Activated effector memory CD4-positive, alpha-beta T cell treated with Interleukin-2 at 50 U/mL for 16 hours (primary cell): ENCODE data around the gene TRPM2.
"Not testable (repeated sequence)": the region's sequence is repeated elsewhere in the genome, so short reads cannot be mapped to it uniquely, and the experiment has no call there.

ENCODE experiments used
- DNase-seq: peaks from one replicate; pipeline ENCODE4 v3.0.0-alpha.2; 2020

The TRPM2 gene

DNA sequence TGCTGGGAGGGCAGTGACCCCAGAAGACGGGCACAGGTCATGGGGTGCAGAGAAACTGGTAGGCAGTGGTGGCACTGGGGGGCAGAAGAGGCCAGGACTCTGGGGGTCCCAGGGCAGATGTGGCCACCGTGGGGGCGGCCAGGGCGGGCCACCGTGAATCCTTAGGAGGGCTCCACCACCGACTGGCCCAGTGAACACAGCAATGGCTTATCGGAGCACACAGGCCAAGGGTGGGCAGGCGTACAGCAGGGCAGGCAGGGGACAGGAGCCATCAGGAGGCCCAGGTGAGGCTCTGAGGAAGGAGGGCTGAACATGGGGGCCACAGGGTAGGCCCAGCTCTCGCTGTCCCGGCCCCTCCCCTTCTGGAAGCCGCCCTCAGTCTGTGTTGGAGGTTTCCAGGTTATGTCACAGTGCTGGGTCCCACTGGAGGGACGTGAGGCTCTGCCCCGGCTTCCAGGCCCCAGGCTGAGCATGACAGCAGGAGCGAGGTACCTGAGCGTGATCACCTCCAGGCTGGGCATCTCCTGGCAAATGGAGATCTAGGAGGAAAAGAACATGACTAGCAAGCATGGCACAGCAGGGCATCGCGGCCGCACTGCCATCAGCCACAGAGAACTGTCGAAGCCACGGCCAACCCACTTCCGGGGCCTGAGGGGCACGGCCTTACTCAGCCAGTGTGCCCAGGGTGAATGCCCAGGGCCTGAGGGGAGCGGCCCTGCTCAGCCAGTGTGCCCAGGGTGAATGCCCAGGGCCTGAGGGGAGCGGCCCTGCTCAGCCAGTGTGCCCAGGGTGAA, 18.0 kb upstream of the TRPM2 start:
- DNase-seq, result no peak

DNA sequence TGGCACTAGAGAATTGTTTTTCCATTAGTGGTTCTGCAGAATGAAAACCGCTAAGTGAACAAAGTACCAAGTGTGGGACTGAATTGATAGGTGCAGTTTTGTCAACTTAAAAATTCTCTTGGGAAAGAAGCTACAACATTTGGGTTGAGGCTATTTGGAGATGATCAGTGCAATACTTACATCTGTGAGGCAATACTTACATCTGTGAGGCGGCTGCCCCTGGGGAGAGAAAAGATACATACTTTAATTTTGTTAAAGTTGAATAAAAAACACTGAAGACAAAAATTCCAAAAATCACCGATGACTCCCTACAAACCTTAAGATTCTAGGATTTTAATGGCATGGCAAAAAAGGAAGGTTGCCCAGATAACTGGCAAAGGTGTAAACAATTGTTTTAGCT, 16.0 kb upstream of the TRPM2 start:
- DNase-seq, result no peak

DNA sequence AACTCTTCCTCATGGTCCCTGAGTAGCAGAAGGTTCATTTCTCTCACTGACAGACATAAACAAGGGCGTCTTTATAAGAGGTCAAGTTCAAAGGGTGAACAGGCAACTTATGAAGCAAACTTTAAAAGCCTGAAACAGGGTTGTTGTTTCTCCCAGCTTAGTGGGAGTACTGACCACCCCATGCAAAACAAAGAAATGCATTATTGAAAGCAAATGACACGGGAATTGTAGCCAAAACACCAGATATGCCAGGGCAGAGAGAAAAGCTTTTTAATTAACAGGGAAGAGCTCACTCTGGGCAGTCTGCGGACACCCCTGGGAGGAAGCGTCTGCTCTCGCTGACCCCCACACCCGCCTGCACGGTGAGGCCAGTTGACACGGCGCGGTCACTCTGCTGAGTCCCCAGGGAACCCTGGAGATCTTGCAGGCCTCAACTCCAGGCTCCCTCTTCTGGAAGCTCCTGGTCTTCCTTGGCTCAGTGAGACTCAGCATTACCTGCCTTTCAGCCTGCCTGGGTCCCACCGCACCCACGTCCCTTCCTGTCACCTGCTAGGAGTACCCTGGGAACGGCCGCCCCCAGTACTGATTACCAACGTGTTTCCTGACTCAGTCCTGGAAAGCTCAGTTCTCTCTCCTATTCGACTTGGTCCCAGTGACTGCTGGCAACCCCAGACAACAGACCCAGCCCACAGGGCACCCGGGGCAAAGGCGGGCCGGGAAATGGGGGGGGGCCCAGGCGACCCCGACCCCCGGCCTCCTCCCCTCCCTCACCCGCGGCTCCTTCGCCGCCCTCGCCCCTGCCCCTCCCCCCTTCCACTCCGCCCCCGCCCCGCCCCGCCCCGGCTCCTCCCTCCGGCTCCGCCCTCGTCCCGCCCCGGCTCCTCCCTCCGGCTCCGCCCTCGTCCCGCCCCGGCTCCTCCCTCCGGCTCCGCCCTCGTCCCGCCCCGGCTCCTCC, 15.2 kb upstream of the TRPM2 start:
- no peak for DNase-seq

DNA sequence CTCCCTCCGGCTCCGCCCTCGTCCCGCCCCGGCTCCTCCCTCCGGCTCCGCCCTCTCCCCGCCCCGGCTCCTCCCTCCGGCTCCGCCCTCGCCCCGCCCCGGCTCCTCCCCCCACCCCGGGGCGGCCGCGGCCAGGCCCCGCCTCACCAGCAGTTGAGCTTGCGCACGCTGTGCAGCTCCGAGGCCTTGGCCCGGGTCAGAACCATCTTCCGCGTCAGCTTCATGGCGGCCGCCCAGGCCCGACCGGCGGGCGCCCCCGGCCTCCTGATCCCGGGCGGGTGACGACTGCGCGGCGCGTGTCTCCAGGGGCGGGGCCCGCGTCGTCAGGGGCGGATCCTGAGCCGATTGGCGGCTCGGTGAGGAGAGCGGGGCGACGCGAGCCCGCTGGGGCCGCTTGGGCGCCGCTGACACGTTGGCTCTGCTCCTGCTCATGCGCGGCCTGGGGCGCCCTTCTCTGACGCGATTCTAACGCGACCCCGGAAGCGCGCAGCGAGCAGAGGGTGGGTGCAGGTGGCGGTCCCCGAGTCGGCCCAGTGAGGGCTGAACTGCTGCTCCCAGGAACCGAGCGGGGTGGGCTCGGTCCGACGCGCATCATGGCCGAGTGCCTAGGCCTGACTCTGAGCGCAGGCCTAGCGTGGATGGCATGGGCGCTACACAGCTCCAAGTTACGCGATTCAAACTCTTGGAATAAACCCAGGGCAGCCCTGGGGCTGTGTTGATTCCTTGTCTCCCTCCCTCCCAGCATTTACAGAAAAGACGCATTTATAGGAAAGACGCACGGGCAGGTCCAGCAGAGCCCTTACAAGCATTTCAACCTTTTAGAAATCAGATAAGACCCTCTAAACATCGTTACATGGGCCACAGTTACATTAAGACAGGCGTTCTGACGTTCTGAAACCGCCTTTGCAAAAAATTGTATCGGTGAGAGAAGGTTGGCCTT, 14.2 kb upstream of the TRPM2 start, which contains the start of gene CFAP410:
CFAP410 (minus strand) TSS at position 420 of the 940 bp plus-strand sequence; CDS start at position 224, 196 bp downstream.
- peak; percentile 93 for DNase-seq

DNA sequence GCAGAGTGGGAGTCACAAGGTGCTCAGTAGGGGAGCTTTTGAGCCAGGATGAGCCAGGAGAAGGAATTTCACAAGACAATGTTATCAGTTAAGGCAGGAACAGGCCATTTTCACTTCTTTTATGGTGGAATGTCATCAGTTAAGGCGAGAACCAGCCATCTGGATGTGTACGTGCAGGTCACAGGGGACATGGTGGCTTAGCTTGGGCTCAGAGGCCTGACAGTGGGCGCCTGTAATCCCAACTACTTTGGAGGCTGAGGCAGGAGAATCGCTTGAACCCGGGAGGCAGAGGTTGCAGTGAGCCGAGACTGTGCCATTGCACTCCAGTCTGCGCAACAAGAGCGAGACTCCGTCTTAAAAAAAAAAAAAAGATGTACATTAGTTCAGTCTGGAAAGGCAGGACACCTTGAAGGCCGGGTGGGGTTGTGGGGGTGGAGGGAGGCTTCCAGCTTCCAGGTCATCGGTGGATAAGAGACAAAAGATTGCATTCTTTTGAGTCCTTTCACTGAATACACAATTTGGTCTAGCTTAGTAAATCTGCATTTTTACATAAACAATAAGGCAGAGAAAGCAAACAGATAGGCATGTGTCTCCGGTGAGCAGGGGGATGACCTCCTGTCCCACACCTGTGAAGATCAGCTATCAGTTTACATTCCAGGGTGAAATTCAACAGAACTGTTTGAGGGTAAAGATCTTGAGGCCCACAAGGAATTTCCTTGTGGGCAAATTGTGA, 11.5 kb upstream of the TRPM2 start:
- DNase-seq, result not testable (repeated sequence)

DNA sequence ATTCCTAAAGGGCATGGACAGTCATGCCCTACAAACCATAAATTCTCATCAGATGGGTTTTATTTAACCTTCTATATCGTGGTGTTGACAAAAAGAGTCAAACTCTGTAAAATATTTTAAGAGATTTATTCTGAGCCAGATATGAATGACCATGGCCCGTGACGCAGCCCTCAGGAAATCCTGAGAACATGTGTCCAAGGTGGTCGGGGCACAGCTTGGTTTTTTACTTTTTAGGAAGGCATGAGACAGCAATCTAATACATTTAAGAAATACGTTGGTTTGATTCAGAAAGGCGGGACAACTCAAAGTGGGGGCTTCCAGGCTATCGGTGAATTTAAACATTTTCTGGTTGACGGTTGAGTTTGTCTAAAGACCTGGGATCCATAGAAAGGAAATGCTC, 10.4 kb upstream of the TRPM2 start:
- DNase-seq, result not testable (repeated sequence)

DNA sequence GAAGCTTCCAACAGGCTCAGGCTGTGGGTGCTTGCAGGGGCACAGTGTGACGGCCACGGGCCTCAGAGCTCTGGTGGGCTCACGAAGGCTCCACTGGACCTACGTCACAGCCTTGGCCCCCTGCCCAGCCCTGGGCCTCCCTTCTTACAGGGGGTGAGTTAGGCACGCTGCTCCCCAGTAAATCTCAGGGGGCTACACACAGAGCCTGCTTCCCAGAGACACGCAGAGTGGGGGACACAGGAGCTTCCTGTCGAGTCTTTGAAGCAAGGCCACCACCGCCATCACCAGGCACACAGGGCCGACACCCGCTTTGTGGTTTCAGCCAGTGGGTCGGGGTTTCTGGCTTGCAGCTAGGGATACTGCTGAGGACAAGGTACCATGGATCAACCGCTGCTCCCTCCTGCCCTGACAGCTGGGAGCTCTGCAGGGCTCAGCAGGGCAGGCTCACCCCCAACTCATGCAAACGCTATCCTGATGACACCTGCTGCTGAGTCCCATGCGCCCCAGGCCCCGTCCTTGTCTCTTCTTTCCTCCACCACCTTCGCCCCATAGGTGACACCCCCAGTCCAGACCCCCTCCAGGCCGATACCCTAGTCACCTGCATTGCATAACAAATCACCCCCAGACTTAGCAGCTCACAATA, 8.8 kb upstream of the TRPM2 start:
- DNase-seq, result no peak

DNA sequence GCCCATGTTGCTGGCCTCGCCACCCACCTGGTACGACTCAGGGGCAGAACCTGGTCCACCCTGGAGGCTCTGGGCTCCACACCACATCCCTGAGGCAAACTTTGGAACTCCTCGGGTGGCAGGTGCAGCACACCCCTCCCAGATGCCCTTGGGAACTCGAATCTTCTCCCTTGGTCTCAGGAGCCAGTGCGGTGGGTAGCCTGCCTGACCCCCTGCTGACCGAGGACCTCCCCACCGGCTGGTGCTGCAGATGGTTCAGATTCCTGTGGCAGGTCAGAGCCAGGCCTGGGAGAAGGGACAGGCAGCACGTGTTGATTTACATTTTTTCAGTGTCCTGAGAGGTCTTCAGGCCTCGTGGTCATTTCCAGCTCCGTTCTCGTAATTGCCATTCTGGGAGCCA, 7.9 kb upstream of the TRPM2 start:
- no peak for DNase-seq

DNA sequence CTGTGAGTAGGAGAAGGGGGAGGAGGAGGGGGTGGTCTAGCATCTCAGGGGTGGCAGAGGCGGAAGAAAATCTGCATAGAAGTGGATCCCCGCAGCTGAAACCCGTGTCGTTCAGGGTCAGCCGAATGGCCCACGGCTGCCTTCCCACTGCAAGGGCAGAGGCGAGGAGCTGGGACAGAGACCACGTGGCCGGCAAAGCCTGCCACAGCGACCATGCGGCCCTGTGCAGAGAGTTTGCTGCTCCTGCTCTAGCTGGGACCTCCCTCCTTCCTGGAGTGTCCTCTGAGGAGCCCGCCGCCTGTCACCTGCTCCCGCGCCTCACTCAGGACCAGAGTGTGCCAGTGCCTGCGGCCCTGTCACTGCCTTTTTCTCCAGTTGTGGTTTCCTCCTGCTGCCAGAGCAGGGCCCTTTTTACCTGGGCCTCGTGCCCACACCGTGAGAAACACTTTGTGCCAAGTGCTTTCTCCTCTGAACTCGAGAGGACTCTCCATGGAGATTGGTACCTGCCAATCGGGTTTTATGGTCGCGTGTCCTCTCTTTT, 5.4 kb upstream of the TRPM2 start:
- no peak for DNase-seq

DNA sequence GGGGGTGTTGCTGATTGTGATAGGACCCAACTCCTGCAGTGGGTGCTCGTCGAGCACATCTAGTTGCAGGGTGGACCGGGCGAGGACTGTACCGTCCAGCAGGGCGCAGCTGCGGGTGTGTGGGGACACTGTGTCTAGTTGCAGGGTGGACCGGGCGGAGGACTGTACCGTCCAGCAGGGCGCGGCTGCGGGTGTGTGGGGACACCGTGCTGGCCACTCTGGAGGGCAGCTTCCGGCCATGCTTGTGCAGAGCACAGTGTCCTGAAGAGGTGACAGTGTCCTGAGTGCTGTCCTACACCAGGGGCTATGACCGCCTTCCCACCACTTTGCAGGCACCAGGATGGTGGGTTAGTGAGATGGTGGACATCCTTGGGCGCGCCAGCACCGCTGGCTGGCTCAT, 4.6 kb upstream of the TRPM2 start:
- no peak for DNase-seq

DNA sequence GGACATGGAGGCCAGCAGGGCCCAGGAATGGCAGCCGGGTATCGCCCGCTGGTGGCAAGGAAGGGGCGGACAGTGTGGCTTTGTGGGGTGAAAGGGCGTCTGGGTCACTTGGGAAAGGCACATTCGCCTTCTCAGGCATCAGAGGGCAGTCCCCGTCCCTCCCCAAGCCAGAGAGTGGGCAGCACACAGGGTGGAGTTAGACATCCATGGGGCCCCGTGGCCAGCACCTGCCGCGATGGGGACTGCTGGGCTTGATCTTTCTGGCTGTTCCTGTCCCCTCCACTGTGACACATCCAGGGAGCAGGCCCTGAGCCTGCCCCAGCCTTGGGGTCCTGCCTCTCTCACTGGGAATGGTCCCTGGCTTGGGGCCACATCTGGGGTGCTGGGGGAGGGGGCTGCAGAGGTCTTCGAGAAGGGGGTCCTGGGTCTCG, 4.0 kb upstream of the TRPM2 start:
- no peak for DNase-seq

DNA sequence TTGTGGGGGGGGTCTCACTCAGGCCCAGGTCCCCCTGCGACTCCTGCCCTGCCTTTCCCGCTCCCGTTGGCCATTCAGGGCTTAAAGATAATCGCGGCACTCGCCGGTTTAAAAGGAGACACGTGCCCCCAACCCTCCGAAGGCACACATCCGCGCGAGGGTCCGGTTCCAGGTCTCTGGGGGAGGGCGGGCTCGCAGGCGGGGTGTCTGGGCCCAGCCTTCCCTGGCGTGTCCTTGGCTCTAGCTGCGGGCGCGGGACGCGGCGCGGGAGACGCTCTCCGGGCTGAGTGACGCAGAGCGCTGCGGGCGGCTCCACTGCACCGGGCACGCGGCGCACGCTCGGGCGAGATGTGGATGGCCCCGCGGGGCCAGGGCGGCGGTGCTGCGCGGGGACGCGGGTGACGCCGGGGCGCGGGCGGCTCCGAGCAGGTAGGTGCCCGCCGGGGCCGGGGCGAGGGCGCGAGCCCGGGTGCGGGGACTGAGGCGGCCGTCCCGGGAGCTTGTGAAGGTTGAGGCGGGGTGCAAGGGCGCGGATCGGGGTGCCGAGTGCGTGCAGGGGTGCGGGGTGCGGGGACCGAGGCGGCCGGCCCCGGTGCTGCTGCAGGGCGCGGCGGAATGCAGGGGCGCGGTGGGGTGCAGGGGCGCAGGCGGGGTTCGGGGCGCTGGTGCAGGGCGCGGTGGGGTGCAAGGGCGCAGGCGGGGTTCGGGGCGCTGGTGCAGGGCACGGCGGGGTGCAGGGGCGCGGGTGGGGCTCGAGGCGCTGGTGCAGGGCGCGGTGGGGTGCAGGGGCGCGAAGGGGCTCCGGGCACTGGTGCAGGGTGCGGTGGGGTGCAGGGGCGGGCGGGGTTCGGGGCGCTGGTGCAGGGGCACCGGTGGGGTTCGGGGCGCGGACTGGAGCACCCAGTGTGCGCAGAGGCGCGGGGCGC, 3.3 kb upstream of the TRPM2 start:
- no peak for DNase-seq

DNA sequence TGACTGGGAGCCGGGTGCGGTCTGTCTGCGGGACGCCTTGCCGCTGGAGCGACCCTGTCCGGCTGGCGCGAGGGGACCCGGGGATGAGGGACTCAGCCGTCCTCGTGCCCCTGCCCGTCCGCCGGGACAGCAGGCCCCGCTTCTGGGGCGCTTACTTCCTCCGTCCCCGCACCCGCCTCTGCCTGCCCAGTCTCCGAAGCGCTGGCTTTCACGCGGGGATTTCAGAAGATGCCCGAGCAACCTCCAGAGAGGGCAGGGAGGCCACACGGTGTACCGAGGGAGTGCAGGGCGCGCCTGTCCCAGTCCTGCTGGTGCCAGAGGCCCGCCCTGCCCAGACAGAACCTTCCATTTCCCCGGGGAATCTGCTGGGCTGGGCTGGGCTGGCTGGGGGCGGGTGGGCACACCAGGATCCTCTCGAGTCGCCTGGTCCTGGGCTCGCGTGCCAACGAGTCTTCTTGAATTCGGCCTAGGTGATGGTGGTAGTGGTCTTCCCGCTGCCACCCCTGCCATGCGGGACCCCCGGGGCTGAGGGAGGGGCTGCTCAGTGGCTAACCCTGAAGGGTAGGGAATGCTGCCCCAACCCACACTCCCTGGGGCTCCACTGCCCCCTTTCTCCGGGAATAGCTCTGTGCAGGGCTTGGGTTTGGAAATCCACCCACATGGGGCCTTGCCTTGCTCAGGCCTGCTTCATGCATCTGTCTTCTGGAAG, 2.5 kb upstream of the TRPM2 start:
- no peak for DNase-seq

DNA sequence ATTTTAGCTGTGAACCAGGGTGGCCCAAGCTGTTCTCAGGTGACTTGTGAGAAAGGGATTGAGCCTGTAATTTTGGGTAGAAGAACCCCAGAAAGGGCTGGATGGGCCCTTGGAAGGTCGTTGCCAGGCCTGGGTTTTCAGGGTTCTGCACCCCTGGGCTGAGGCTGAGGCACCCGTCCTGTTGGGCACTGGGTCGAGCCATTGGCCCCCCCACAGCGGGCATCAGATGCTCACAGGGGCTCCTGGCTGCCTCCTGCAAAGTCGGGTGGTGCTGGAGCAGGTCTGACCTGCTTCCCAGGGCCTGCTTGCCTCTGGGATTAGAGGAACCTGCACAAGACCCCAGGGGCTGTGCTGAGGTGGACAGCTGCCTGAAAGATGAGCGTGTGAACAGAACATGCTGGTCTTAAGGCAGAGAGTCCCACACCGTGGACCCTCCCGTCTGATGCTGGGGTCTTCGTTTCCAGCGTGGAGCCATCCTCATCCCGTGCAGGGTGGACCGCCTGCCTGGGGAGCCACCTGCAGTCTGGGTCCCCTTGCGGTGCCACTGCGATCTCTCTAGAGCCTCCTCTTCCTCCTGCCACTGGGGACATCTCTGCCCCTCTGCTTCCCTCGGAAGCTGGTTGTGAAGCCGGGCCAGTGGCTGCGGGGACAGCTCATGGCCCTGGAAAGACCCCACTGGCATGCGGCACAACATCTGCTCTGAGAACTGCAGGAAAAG, 1.7 kb upstream of the TRPM2 start:
- no peak for DNase-seq

DNA sequence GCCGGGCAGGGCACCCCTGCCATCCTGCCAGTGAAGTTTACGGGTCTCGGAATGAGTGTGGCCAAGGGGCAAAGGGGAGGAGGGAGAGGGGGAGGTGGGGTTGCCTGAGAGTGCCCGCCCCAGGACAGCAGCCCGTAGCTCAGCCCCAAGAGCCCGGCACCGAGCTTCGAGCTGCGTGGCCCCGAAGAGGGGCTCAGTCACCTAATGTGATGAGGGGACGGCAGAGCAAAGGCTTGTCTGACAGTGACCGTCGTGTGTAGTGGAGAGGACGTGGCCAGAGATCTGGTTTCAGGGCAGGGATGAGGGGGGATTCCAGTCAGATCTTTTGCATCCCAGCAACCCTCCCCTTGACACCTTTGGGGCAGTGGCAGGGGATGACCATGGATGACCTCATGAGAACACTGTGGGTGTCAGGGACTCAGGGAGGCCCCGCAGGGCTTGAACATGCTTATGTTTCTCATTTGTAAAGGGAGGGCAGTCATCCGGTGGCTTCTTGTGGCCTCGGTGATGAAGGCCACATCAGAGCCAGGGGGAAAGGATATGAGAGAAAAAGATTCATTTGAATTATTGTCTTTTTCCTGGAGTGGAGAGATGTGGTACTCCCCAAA, 1.1 kb upstream of the TRPM2 start:
- no peak for DNase-seq

DNA sequence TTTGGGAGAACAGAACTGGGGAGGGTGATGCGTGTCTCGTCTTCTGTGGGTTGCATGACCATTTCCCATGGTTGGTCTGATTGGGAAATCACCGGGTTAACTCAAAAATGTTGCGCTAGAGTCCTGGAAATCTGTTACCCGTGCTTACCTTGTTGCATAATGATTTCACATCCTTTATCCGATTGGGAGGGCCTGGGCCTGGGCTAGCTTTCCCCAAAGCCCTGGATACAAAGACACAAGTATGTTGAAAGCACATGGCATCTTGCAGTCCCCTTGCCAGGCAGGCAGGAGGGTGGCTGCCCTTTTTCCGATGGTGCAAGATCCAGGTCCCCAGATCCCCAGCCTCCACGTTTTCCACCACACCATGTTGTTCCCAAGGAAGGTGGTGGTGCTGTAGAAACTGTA, 582 bp downstream of the TRPM2 start:
- no peak for DNase-seq

DNA sequence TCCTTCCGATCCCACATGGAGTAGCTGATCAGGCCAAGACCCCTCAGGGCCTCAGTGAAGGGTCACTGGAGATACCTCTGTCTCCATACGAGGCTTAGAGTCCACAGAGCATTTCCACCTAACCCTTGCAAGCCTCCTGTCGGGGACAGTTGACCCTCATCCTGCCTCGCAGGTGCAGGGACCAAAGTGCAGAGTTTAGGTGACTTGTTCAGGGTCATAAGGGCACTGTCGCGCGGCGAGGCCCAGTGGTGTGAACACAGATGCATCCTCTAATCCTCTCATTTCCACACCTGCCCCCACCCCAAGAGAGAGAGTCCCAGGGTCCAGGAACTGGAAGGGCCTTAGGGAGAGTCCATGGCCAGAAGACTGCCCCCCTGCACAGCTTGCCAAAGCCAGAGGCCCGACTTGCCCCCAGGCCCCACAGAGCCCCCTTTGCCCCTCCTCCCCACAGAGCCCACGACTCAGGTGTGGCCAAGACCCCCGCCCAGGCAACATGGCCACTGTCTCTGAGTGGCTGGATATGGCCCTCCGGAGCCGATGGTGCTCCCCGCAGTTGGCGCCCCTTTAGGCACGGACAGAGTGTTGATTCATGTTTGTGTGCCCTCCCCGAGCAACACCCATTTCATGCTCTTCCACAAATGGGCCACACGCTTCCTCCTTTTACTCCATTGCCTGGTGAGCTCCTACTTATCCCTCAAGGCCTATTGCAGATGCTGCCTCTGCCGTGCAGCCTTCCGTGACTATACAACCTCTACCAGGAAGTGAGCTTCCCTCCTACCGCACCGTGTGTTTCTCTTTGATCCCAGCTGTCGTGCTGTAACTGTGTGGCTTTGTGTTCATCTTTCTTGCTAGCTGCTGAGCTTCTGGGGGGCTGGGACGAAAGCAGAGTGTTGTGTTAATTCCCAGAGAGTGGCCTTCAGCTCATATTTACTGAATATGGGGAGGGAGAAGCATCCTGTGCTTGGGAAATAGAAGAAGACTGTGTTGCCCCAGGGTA, 1.7 kb downstream of the TRPM2 start:
- DNase-seq, result no peak
